Activated T-helper 1 cell treated with anti-CD3 and anti-CD28 coated beads, Interleukin-12 subunit alpha, Interleukin-12 subunit beta, Interleukin-2, Interleukin-4 antibody, amounts not matched to agents 30 ng/mL and 10 ng/mL and 1 ng/mL, durations not matched to agents 14 hours and 24 hours and 36 hours (primary cell): ENCODE measurements around the gene SLC25A51. TPM values are rescaled to one million over a fixed set of nuclear protein-coding genes. Genes with fewer than 3 reads are reported as not detected.

ENCODE experiments used
- DNase-seq: peaks from one replicate; pipeline ENCODE4 v3.0.0; 2021; ENCODE audit warnings: low spot score
- H3K27ac Mint-ChIP-seq: one replicate; pipeline ENCODE4 v1.8.0; 2021; ENCODE audit warnings: mild to moderate bottlenecking, mixed read lengths
- H3K27me3 Mint-ChIP-seq: one replicate; pipeline ENCODE4 v1.8.0; 2022; ENCODE audit warnings: mild to moderate bottlenecking, moderate library complexity, mixed read lengths; ENCODE audit not compliant: insufficient read depth
- H3K36me3 Mint-ChIP-seq: one replicate; pipeline ENCODE4 v1.8.0; 2021; ENCODE audit warnings: low read depth, mixed read lengths
- H3K4me1 Mint-ChIP-seq: one replicate; pipeline ENCODE4 v1.8.0; 2021; ENCODE audit warnings: low read depth, mixed read lengths
- H3K4me3 Mint-ChIP-seq: one replicate; pipeline ENCODE4 v1.8.0; 2021; ENCODE audit warnings: mild to moderate bottlenecking, moderate library complexity, mixed read lengths
- H3K9me3 Mint-ChIP-seq: one replicate; pipeline ENCODE4 v1.8.0; 2021; ENCODE audit warnings: mixed read lengths
- intact Hi-C: fragments of 100-400 bp; cut with micrococcal nuclease; formaldehyde crosslinking; loops from one replicate; pipeline ENCODE4 v1.15.1; 2024
- total RNA-seq: library from RNA; stranded (reverse); gene quantifications from 2 replicates; pipeline ENCODE4 v1.2.3, GENCODE V29; 2022

Gene SLC25A51, protein sequence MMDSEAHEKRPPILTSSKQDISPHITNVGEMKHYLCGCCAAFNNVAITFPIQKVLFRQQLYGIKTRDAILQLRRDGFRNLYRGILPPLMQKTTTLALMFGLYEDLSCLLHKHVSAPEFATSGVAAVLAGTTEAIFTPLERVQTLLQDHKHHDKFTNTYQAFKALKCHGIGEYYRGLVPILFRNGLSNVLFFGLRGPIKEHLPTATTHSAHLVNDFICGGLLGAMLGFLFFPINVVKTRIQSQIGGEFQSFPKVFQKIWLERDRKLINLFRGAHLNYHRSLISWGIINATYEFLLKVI
- 30.0 and 31.3 TPM in 2 replicates for total RNA-seq

DNA sequence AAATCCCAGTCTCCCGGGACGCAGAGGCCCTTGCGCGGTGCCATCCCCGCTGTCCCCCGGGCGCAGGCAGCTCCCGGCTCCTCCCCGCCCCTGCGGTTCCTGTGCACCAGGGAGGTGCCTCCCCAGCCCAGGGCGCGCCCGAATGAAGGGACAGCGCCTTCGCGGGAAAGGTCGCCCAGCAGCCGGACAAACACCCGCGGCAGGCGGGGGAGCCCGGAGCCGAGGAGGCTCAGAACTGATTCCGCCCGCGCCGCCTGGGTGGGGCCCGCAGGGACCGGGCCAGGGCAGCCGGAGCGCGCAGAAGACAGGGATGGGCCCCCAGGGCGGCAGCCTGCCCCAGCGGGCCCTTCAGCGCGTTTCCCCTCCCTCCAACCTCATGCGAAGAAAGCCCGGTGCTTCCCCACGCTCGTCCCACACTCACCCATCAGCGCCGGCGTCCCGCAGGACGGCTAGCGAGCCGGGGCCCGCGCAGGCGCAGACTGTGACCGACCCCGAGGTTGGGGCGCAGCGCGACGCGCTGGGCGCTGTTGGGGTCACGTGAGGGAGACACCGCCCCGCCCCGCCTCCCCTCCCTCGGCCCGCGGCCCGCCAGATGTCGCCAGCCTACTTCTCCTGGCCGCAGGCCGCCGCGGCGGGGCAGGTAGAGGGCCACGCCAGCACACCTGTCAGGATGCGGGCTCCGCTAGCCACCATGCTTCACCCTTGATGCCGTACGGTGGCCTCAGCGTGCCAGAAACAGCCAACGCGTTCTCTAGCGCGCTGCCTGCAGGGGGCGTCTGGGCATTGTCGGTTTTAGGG lies at the start of gene SLC25A51:
SLC25A51 (minus strand) TSS at position 481 of the 798 bp plus-strand sequence. CDS start 15,577 bp downstream, outside the sequence.
- H3K4me1 Mint-ChIP-seq, result peaks cover 35% of the 10 kb centered on the region
- peaks cover 5% of the 10 kb centered on the region for H3K27me3 Mint-ChIP-seq
- peak within 1 kb of the TSS; percentile 90 for H3K4me3 Mint-ChIP-seq
- H3K27ac Mint-ChIP-seq, result peak within 1 kb of the TSS; percentile 94
- peak; percentile 92 for DNase-seq
- peaks cover 7% of the 10 kb centered on the region for H3K36me3 Mint-ChIP-seq
- intact Hi-C loops, result loop anchor here (1.0 to 10.0 kb wide), 11 partner anchors 67 to 1503 kb away; partner anchors contain the start of genes ALDH1B1, DCAF10, EXOSC3 and POLR1E
- H3K9me3 Mint-ChIP-seq, result no peaks in the 10 kb centered on the region

DNA sequence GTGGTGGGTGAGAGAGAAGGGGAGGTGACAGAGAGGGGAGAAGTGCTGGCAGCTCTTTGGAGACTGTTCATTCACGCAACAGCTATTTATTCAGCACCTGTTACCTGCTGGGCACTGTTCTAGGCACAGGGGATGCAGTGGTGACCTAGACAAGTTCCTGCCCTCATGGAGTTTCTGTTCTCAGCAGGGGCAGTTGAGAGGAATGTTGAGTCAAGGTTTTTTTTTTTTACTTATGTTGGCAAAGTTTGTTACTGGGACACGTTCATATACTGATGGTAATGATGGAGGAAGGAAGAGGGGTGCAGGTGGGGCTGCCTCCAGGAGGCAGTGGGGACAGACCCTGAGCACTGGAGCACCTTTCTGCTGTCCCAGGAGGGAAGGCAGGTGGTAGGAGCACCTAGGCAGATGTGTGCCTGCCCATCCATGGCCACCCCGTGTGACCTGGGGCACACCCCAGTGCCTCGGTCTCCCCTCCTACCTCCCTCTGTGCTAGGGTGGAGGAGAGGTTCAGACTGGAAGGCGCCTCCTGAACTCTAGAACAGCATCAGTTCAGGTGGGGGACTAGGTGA lies 49.4 kb upstream of the SLC25A51 start:
- Mint-ChIP-seq H3K27ac (peak overlapping the region; percentile 81), H3K4me1 (peaks cover 38% of the 10 kb centered on the region), H3K36me3 (peaks cover 3% of the 10 kb centered on the region), H3K27me3 (no peaks in the 10 kb centered on the region), H3K9me3 (no peaks in the 10 kb centered on the region), H3K4me3 (peak overlapping the region; percentile 27)
- intact Hi-C loops, result loop anchor here (5.0 kb wide), 2 partner anchors 41 to 114 kb away; partner anchors contain the start of gene SHB
- no peak for DNase-seq

DNA sequence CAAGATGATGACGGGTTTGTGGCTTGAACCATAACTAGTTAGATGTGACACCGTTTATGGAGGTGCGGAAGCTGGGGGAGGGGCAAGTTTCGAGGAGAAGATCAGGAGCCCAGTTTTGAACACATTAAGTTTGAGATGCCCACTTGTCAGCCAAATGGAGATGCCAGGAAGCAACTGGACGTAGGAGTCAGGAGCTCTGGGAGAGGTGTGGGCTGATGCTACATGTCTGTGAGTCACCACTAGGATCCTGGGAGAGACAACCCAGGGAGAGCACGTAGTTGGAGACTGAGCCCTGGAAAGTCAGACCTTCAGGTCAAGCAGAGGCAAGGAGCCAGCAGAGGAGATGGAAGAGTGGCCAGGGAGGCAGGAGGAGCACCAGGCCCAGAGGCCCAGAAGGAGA lies 48.8 kb upstream of the SLC25A51 start:
- Mint-ChIP-seq H3K9me3 (no peaks in the 10 kb centered on the region), H3K4me1 (peaks cover 38% of the 10 kb centered on the region), H3K27me3 (no peaks in the 10 kb centered on the region), H3K36me3 (peaks cover 3% of the 10 kb centered on the region), H3K4me3 (no peak overlapping the region), H3K27ac (peak overlapping the region; percentile 81)
- no peak for DNase-seq
- intact Hi-C loops, result loop anchor here (5.0 kb wide), 2 partner anchors 40 to 115 kb away; partner anchors contain the start of gene SHB

DNA sequence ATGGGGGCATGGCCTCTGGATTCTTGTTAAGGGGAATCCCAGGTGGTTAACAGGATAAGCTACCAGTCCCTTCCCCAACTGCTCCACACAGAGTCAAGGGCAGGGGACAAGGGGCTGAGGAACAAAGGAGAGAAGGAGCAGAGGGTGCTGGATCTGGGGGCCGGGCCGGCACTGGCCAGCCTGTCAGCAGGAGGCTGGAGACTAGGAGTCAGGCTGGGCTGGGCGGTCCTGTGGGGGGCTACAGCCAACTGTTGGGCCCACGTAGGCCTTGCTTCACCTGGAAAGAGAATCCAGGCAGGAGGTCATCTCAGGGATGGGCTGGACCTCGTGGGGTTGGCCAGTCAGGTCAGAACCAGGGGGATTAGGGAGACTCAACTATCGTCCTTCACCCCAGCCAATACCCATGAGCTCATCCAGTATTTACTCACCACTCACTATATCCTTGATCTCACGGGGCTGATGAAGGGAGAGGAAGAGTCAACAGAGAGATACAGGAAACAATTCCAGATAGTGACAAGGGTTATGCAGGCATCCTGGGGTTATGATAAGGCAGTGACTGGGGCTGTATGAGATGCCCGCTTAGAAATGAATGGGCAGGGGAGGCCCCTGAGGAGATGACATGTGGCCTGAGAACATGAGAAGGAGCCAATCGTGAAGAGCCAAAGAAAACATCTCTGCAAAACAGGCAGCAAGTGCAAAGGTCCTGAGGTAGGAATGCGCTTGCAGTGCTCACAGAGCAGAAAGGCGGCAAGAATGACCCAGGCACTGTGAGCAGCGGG lies 47.9 kb upstream of the SLC25A51 start:
- Mint-ChIP-seq H3K36me3 (peaks cover 3% of the 10 kb centered on the region), H3K27me3 (no peaks in the 10 kb centered on the region), H3K4me1 (peaks cover 38% of the 10 kb centered on the region), H3K27ac (peak overlapping the region; percentile 45), H3K9me3 (no peaks in the 10 kb centered on the region), H3K4me3 (no peak overlapping the region)
- no peak for DNase-seq
- intact Hi-C loops, result loop anchor here (5.0 kb wide), 2 partner anchors 40 to 115 kb away; partner anchors contain the start of gene SHB

DNA sequence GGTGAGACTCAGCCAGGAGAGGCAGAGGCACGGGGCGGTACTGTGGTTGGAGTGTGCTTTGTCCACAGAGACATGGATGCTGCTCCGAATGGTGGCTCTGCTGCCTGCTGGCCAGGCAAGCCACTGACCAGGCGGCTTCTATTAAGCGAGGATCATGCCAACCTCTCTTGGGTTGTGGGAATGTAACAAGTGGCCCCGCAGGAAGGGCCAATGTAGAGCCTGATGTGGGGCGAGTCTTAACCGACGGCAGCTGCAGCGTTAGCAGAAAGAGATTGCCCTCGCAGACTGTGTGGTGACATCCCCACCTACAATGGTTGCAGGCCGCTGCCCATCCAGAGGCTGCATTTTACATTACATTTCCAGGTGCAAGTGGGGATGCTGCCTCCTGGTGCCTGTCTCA lies 46.6 kb upstream of the SLC25A51 start:
- no peak overlapping the region for H3K4me3 Mint-ChIP-seq
- H3K9me3 Mint-ChIP-seq, result no peaks in the 10 kb centered on the region
- H3K27ac Mint-ChIP-seq, result no peak overlapping the region
- DNase-seq, result no peak
- intact Hi-C loops, result loop anchor here (5.0 kb wide), 2 partner anchors 38 to 117 kb away; partner anchors contain the start of gene SHB
- peaks cover 38% of the 10 kb centered on the region for H3K4me1 Mint-ChIP-seq
- no peaks in the 10 kb centered on the region for H3K27me3 Mint-ChIP-seq
- peaks cover 3% of the 10 kb centered on the region for H3K36me3 Mint-ChIP-seq

DNA sequence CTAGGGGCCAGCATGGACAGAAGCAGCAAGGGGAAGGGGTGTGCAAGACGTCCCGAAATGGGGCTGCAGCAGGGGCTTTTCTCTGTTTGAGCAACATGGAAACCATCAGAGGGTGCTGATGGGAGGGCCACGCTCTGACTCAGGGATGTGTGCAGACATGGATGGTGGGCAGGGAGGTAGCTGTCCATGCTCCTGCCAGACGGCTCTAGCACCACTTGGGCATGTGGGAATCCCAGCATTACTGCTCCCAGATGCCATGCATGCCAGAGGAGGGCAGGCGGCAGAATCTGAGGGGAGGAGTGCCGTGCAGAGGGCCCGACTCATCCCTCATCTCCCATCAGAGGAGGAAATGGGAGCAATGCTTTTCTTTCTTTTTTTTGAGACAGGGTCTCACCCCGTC lies 45.6 kb upstream of the SLC25A51 start:
- Mint-ChIP-seq H3K9me3 (no peaks in the 10 kb centered on the region), H3K27me3 (no peaks in the 10 kb centered on the region), H3K36me3 (peaks cover 2% of the 10 kb centered on the region), H3K27ac (no peak overlapping the region), H3K4me1 (peaks cover 32% of the 10 kb centered on the region), H3K4me3 (no peak overlapping the region)
- intact Hi-C loops, result no loop called here
- DNase-seq, result no peak

DNA sequence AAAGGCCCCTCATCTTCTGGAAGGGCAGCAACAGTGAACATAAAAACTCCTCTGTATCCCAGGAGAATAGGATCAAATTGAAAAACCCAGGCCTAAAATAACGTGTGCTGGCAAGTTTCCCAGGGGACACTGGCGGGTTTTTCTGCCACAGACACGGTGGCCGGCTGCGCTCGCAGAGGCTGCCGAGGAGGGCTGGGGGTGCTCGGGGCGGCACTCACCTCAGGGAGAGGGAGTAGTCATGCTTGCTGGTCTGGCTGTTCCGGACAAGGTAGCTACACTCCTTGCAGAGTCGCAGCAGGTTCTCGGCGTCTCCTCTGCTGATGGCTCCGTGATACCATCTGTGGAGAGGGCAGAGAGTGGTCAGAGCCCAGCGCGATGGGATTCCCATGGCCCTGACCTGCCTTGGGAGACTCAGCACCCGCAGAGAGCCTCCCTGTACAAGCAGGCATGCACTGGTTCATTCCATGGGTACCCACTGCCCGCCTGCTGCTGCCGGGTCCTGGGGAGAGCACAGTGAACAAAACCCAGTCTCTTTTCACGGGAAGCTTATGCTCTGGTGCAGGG lies 44.6 kb upstream of the SLC25A51 start:
- Mint-ChIP-seq H3K4me1 (peaks cover 21% of the 10 kb centered on the region), H3K4me3 (no peak overlapping the region), H3K27ac (no peak overlapping the region), H3K27me3 (no peaks in the 10 kb centered on the region), H3K36me3 (peaks cover 2% of the 10 kb centered on the region), H3K9me3 (no peaks in the 10 kb centered on the region)
- intact Hi-C loops, result no loop called here
- no peak for DNase-seq

DNA sequence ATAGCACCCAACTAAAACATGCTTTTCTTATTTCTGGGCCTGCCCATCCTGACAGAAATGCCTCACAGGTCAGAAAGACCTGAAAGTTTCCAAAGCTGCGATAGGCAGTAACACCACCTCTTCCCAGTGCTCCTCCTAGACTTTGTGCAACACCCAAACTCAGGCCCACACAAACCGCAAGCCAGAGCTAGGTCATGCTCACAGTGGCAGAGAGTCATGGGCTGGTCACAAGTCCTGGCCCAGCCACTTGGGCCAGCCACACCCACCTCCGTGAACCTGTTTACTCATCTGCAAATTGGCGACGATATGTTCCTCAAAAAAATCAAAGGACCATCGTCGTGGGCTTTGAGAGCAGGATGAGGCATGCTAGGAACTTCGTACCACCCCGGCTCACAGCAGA lies 44.0 kb upstream of the SLC25A51 start:
- Mint-ChIP-seq H3K27ac (no peak overlapping the region), H3K4me1 (peaks cover 16% of the 10 kb centered on the region), H3K9me3 (no peaks in the 10 kb centered on the region), H3K27me3 (no peaks in the 10 kb centered on the region), H3K36me3 (peaks cover 2% of the 10 kb centered on the region), H3K4me3 (no peak overlapping the region)
- DNase-seq, result no peak
- intact Hi-C loops, result no loop called here

DNA sequence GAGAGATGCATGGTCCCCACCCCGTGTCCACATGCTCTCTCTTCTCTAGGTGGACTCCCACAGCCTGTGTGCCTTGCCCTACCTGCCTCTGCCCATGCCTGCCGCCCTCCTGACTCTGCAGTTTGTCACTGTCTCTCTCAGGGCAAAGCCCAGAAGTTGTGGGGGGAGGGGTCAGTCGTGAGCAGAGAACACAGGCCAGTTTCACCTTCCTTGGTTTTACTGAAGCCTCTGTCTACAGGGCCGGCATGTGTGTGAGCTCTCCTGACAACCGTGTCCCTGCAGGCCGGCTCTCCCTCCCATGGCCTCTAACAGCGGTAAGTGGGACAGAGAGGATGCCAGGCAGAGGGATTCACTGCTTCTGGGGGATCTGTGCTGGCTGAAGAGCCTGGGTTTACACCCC lies 43.5 kb upstream of the SLC25A51 start:
- DNase-seq, result no peak
- H3K36me3 Mint-ChIP-seq, result peaks cover 2% of the 10 kb centered on the region
- intact Hi-C loops, result no loop called here
- no peaks in the 10 kb centered on the region for H3K27me3 Mint-ChIP-seq
- H3K4me1 Mint-ChIP-seq, result peaks cover 11% of the 10 kb centered on the region
- no peak overlapping the region for H3K27ac Mint-ChIP-seq
- no peaks in the 10 kb centered on the region for H3K9me3 Mint-ChIP-seq
- H3K4me3 Mint-ChIP-seq, result no peak overlapping the region

DNA sequence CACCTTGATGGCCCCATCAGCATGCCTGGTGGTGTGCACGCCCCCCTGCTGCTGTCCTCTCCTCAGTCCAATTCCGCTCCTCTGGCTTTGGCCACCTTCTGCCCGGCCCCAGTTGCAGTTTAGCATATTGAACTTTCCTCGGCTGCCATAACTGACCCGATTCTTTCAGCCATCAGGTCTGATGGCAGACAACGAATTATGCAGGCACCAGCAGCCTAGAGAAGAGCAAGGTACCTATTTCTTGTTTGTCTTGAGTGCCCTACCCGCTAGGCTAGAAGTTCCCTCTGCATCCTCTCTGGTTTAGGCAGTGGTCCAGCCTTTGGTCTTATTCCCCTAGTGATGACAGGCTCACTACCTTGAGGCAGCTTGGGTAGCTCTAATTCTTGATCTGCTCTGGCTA lies 43.0 kb upstream of the SLC25A51 start:
- Mint-ChIP-seq H3K27me3 (no peaks in the 10 kb centered on the region), H3K4me1 (peaks cover 6% of the 10 kb centered on the region), H3K4me3 (no peak overlapping the region), H3K27ac (no peak overlapping the region), H3K36me3 (peaks cover 1% of the 10 kb centered on the region), H3K9me3 (no peaks in the 10 kb centered on the region)
- DNase-seq, result no peak
- intact Hi-C loops, result no loop called here

DNA sequence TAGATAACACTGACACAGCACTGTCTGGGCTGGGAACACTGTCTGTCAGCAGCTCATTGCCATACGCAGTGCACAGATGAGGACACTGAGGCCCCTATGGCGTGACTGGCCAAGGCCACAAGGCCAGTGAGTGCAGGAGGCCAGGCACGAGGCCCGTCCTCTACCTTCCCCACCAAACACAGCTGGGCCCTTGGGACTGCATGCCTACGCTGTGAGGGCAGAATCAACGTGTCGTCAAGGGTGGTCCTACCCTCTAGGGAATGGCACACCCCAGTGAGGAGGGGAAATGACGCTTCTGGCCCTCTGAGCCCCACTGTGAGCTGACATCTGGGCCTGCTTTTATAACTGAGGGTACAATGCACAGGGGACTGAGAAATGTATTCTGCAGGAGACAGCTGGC lies 42.1 kb upstream of the SLC25A51 start:
- Mint-ChIP-seq H3K9me3 (no peaks in the 10 kb centered on the region), H3K27ac (no peak overlapping the region), H3K36me3 (no peaks in the 10 kb centered on the region), H3K4me1 (no peaks in the 10 kb centered on the region), H3K4me3 (no peak overlapping the region), H3K27me3 (no peaks in the 10 kb centered on the region)
- DNase-seq, result no peak
- intact Hi-C loops, result no loop called here
